GM19099 (cell line): ENCODE measurements around the gene ZMYM4.

Source experiments
- POLR2A ChIP-seq: IDR thresholded peaks from 3 replicates; pipeline ENCODE4 v1.6.1; 2011; ENCODE audit warnings: low read depth; ENCODE audit not compliant: insufficient read length; ENCODE audit errors: extremely low read depth

Gene ZMYM4

DNA sequence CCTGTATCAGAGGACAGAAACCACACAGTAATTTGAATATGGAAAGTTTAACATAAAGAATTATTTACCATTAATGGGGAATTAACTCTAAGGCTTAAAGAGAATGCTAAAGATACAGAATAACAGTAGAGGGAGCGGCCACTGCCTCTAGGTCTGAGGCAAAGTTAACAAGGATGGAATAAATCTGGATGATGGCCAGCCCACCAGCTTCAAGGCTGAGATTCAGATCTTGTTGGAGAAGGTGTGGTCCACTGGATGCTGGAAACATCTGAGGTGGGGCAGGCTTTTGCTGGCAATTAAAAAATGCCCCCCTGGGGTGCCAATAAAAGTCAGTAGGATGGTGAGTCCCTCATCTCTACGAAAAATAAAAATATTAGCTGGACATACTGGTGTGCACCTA, 29.4 kb downstream of the ZMYM4 start:
- no peak for TF ChIP-seq POLR2A

DNA sequence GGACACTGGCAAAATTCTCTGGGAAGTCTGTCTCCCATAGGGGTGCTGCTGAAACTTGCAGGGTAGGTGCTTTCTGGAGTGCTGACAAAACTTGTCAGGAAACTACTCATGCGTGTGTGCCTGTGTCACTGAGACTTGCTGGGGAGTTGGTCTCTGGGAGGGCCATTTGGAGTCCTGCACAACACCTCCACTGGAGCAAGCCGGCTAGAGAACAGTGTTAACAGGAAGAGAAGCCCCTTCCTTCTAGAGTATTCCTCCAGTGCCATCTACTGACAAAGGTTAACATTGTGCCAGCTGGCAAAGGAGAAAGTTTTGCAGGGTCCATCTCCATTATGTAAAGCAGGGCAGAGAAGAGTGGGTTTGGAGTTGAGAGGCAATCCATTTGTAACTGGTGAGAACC, 30.0 kb downstream of the ZMYM4 start:
- no peak for TF ChIP-seq POLR2A

DNA sequence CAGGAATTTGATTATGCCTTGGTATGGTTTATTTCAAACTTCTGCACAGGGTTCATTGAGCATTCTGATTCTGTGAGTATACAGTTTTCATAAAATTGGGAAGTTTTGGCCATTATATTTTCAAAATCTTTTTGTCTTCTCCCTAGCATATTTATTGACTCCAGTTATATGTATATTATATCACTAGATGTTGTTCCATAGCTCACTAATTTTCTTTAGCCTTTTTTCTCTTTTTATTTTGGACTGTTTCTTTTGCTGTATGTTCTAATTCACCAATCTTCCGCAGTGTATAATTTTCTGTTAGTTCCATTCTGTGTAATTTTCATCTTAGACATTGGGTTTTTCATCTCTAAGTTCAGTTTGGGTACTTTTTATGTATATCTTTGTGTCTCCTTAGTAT, 31.9 kb downstream of the ZMYM4 start:
- no peak for TF ChIP-seq POLR2A

DNA sequence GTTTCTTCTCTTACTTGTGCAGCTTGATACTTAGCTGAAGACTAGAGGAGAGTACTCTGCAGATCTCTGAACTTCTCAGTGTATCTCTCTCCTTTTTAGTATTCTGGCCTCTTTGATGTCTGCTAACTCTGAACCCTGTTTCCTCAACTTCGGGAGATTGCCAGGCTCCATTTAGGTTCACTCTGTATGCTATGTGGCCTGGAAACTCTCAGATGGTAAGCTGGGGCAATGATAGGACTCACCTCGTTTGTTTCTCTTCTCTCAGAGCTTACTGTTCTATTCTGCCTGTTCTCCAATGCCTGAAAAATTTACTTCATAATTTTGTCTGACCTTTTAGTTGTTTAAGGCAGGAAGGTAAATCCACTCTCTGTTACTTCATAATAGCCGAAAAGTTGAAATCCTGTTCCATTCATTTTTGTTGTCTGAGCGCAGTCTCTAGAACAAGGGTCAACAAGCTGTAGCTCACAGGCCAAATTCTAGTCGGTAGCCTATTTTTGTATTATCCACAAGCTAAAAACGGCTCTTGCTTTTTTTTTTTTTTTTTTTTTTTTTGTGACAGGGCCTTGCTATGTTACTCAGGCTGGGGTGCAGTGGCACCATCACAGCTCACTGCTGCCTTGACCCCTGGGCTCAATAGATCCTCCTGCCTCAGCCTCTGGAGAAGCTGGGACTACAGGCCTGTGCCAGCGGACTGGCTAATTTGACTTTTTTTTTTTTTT, 33.3 kb downstream of the ZMYM4 start:
- TF ChIP-seq POLR2A: no peak

DNA sequence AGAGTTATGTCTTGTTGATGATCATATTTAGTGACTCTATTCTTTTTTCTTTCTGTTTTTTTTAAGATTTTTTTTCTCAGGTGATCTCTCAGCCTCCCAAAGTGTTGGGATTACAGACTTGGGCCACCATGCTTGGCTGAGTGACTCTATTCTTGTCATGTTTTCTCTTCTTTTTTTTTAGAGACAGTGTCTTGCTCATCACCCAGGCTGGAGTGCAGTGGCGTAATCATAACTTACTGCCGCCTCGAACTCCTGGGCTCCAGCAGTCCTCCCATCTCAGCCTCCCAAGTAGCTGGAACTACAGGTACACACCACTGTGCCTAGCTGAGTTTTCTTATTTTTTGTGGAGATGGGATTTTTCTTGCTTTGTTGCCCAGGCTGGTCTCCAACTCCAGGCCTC, 36.9 kb downstream of the ZMYM4 start:
- TF ChIP-seq POLR2A: no peak

GRCh38 chr1:35315649-35316048, 47.1 kb downstream of the ZMYM4 start:
- no peak for TF ChIP-seq POLR2A

DNA sequence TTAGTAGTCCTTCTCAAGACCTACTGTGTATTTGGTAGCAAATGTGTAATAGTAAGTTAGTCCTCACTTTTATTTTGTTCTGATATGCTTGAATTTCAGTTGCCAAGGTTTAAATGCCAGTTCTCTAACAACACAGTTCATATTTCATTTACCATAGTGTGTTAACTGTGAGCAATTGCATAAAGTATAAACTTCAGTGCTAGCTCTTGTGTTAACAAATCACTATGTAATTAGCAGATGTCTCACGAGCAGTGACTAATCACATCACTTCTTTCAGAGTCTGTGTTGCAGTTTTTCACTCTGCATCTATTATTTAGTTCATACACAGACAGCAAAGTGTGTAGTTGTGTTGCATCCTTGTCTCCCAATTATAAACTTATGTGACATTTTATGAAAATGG, 47.8 kb downstream of the ZMYM4 start:
- TF ChIP-seq POLR2A: no peak

GRCh38 chr1:35319988-35320713, 51.6 kb downstream of the ZMYM4 start:
- no peak for TF ChIP-seq POLR2A

GRCh38 chr1:35320937-35321336, 52.4 kb downstream of the ZMYM4 start:
- TF ChIP-seq POLR2A: no peak

DNA sequence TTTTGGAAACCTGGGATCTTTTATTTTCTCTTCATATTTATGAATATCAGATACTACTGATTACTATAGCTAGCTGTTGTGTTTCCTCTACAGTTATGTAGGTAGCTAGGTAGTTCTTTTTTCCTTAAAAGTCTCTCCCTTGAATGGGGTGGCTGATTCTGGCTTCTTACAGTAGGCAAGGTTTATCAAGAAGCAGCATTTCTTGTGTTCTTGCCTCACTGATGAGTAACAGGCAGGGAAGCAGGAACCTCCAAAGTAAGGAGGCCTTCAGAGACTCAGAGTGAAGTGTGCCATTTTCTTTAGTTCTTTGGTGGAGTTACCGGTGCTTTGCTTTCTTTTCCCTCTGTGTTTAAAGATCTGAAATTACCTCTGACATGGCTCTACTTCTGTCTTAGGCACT, 56.0 kb downstream of the ZMYM4 start:
- no peak for TF ChIP-seq POLR2A

GRCh38 chr1:35326246-35326866, 57.8 kb downstream of the ZMYM4 start:
- no peak for TF ChIP-seq POLR2A

DNA sequence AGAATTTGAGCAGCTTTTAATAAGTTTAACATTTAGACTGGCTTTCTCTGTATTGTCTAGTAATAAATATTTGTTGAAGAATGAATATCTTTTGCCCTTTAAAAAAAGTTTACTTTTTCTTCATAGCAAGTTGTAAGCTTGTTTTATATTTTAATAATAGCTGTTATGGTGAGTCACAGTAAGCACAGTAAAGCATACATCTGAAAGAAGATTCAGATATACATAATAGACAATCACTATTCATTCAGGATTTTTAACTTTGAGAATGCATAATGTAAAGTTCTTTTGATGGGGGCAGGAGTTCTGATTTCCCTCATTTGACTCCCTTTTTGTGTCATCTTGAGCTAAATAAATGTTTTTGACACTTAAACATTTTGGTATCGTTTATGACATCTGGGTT, 66.0 kb downstream of the ZMYM4 start:
- no peak for TF ChIP-seq POLR2A

- TF ChIP-seq POLR2A: no peak
Measured at GRCh38 chr1:35340519-35340918, 72.0 kb downstream of the ZMYM4 start.

DNA sequence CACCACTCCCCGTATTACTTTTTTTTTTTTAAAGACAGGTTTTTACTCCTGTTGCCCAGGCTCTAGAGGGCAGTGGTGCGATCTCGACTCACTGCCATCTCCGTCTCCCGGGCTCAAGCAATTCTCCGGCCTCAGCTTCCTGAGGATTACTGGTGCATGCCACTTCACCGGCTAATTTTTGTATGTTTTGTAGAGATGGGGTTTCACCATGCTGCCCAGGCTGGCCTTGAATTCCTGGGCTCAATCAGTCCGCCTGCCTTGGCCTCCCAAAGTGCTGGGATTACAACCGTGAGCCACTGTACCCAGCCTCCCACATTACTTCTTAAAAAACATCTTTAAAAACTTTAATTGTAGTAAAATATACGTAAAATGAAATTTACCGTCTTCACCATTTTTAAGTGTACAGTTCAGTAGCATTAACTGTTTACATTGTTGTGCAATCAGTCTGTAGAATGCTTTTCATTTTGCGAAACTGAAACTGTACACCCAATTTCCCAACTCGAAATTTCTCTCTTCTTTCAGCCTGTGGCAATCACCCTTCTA, 77.0 kb downstream of the ZMYM4 start:
- no peak for TF ChIP-seq POLR2A

- no peak for TF ChIP-seq POLR2A
Measured at GRCh38 chr1:35350872-35351271, 82.4 kb downstream of the ZMYM4 start.

- no peak for TF ChIP-seq POLR2A
Measured at GRCh38 chr1:35359995-35360394, 91.5 kb downstream of the ZMYM4 start.
